Measurements from ENCODE around the gene CLN6. TPM values are rescaled to one million over a fixed set of nuclear protein-coding genes. Genes with fewer than 3 reads are reported as not detected.

Gene CLN6
- total and polyA plus RNA-seq, 2 experiments from 2014 or later: 10.7 to 18.7 TPM

DNA sequence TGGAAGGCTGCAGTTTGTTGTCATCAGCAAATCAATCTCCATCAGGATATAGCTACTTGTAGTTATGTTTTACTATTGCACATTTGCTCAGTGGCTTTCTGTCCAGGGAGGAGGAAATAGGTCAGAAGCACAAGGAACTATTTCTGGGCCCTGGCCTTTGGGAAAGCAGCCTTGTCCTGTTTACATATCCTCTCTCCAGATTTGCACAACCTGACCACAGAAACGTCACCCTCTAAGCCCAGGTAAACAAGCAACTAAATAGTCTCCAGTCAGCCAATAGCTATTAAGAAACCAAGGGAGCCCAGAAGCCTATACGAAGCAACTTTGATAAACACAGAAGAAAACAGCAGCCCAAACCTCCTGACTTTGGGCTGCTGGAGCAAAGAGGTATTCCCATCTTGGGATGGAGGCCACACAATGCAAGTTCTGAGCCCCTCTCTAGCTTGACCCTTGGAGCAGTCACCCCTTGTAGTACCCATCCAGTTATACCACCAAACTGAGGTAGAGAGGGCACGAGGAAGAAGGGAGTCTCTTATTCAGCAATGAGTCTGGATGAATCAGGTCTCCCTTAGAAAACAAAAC, 45.7 kb upstream of the CLN6 start:
- H3K27ac ChIP-seq: peak overlapping the region; percentile 100

DNA sequence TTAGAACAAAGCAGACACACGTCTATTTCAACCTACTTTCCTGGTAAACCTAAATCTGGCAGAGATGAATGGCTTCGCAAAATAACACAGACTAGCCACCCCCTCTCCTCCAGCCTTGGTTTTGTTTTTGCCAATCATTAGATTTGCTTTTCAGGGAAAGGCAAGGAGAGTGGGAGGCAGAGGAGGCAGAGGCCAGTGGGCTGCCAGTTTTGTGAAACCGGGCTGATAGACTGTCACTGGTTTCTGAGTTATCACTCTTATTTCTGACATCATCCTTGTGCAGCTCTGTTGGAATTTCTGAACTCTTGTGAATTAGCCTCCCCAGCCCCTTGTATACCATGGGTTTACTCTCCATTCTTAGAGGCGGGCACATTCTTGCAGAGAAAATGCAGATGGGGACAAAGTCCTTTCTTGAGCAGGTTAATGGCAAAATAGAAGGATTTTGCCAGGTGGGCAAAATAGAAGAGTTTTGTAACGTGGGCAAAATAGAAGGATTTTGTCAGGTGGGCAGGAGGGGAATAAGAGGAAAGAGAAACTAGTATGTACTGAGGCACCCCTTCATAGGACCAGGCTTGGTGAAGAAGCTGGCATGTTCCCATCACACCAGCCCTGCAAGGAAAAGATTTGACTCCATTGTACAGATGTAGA, 44.8 kb upstream of the CLN6 start:
- Histone ChIP-seq H2AFZ (no peak overlapping the region), H3K4me3 (no peak overlapping the region), H3K9me2 (replicated peaks; ENCODE audit: insufficient read depth) (no peaks in the 10 kb centered on the region), H3K4me2 (peak overlapping the region; percentile 31), H3K4me1 (ENCODE audit: insufficient read depth) (peaks cover 20% of the 10 kb centered on the region), H4K20me1 (ENCODE audit: insufficient read depth, poor library complexity, severe bottlenecking) (peaks cover under 1% of the 10 kb centered on the region), H3K79me2 (peaks cover 15% of the 10 kb centered on the region), H3K27me3 (no peaks in the 10 kb centered on the region), H3K9me3 (ENCODE audit: low read depth) (no peaks in the 10 kb centered on the region), H3K27ac (peak overlapping the region; percentile 73), H3K36me3 (replicated peaks; ENCODE audit: insufficient read depth, low read depth) (no peaks in the 10 kb centered on the region)
- peak; percentile 38 for DNase-seq (ENCODE audit: low spot score)
- WGBS (ENCODE audit: low lambda C conversion rate, missing lambda C conversion rate): 75% methylated on average over 5 of the region's 5 CpGs
- TF ChIP-seq, protein P1, sequence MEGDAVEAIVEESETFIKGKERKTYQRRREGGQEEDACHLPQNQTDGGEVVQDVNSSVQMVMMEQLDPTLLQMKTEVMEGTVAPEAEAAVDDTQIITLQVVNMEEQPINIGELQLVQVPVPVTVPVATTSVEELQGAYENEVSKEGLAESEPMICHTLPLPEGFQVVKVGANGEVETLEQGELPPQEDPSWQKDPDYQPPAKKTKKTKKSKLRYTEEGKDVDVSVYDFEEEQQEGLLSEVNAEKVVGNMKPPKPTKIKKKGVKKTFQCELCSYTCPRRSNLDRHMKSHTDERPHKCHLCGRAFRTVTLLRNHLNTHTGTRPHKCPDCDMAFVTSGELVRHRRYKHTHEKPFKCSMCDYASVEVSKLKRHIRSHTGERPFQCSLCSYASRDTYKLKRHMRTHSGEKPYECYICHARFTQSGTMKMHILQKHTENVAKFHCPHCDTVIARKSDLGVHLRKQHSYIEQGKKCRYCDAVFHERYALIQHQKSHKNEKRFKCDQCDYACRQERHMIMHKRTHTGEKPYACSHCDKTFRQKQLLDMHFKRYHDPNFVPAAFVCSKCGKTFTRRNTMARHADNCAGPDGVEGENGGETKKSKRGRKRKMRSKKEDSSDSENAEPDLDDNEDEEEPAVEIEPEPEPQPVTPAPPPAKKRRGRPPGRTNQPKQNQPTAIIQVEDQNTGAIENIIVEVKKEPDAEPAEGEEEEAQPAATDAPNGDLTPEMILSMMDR (IDR thresholded peaks at IDR 0.05; ENCODE audit: poor library complexity): no peak
- TF ChIP-seq EZH2 (IDR thresholded peaks at IDR 0.05; ENCODE audit: borderline replicate concordance) (no peak), EZH2phosphoT487 (IDR thresholded peaks at IDR 0.05; ENCODE audit: low read depth, severe bottlenecking, unreplicated experiment) (no peak)

More for the DNA sequence above, 45.7 kb upstream of the CLN6 start:
- no peak overlapping the region for H3K4me2 ChIP-seq
- H3K27me3 ChIP-seq: no peaks in the 10 kb centered on the region
- peaks cover 29% of the 10 kb centered on the region for H3K4me1 ChIP-seq (ENCODE audit: insufficient read depth)
- DNase-seq (ENCODE audit: low spot score): peak; percentile 30
- no peaks in the 10 kb centered on the region for H3K9me2 ChIP-seq (replicated peaks; ENCODE audit: insufficient read depth)
- H3K4me3 ChIP-seq: no peak overlapping the region
- WGBS (ENCODE audit: low lambda C conversion rate, missing lambda C conversion rate): 70% methylated on average over 3 of the region's 3 CpGs
- H3K9me3 ChIP-seq (ENCODE audit: low read depth): no peaks in the 10 kb centered on the region
- no peak overlapping the region for H2AFZ ChIP-seq
- peaks cover 24% of the 10 kb centered on the region for H3K79me2 ChIP-seq
- H3K36me3 ChIP-seq (replicated peaks; ENCODE audit: insufficient read depth, low read depth): no peaks in the 10 kb centered on the region
- H4K20me1 ChIP-seq (ENCODE audit: insufficient read depth, poor library complexity, severe bottlenecking): peaks cover 10% of the 10 kb centered on the region
- TF ChIP-seq EZH2phosphoT487 (IDR thresholded peaks at IDR 0.05; ENCODE audit: low read depth, severe bottlenecking, unreplicated experiment): no peak
- TF ChIP-seq EZH2 (IDR thresholded peaks at IDR 0.05; ENCODE audit: borderline replicate concordance): no peak
- TF ChIP-seq, protein P1 (IDR thresholded peaks at IDR 0.05; ENCODE audit: poor library complexity): no peak

DNA sequence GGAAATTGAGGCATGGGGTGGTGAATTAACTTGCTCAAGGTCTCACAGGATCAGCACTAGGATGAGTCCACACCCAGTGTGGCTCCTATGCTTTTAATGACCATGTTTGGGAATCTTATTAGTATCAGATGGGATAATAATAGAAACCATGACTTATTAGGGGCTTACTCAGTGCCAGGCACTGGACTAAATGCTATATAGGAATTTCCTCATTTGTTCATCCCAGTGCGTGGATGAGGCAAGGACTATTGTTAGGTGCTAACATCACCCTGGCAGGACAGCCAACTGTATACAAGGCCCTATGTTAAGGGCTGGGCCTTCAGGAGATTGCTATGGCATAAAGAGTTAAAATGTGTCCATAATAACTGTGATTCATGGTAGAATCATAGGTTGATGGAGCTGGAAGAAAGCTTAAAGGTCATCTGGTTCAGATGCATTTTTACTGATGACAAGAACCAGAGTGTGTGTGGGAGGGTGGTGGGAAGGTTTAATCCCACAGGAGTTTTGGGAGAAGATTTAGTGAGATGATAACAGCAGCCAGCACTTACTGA, 43.3 kb upstream of the CLN6 start:
- DNase-seq (ENCODE audit: low spot score): no peak
- Histone ChIP-seq H3K4me2 (no peak overlapping the region), H3K4me1 (ENCODE audit: insufficient read depth) (peaks cover 20% of the 10 kb centered on the region)

More for the DNA sequence above, 43.3 kb upstream of the CLN6 start:
- peak overlapping the region; percentile 73 for H3K27ac ChIP-seq
- H3K79me2 ChIP-seq: peaks cover 3% of the 10 kb centered on the region
- no peak overlapping the region for H2AFZ ChIP-seq
- no peaks in the 10 kb centered on the region for H3K36me3 ChIP-seq (replicated peaks; ENCODE audit: insufficient read depth, low read depth)
- TF ChIP-seq EZH2 (IDR thresholded peaks at IDR 0.05; ENCODE audit: borderline replicate concordance) (no peak), EZH2phosphoT487 (IDR thresholded peaks at IDR 0.05; ENCODE audit: low read depth, severe bottlenecking, unreplicated experiment) (no peak)
- TF ChIP-seq, protein P1 (IDR thresholded peaks at IDR 0.05; ENCODE audit: poor library complexity): no peak
- WGBS (ENCODE audit: low lambda C conversion rate, missing lambda C conversion rate): 89% methylated on average over 1 of the region's 1 CpG
- no peak overlapping the region for H3K4me3 ChIP-seq
- no peaks in the 10 kb centered on the region for H3K27me3 ChIP-seq
- H3K9me2 ChIP-seq (replicated peaks; ENCODE audit: insufficient read depth): no peaks in the 10 kb centered on the region
- H4K20me1 ChIP-seq (ENCODE audit: insufficient read depth, poor library complexity, severe bottlenecking): no peaks in the 10 kb centered on the region
- H3K9me3 ChIP-seq (ENCODE audit: low read depth): no peaks in the 10 kb centered on the region
